COR-L47 (cell line): Measurements from ENCODE around the gene GOLGA2.
"Not testable (repeated sequence)": the region's sequence is repeated elsewhere in the genome, so short reads cannot be mapped to it uniquely, and the experiment has no call there.

Source experiments
- DNase-seq: peaks from one replicate; lab custom pipeline; 2025; lab: John Stamatoyannopoulos, UW

GOLGA2 gene

GRCh38 chr9:128292009-128292408 lies 16.2 kb upstream of the GOLGA2 start:
- no peak for DNase-seq

GRCh38 chr9:128288273-128289004 lies 12.6 kb upstream of the GOLGA2 start:
- DNase-seq = no peak

GRCh38 chr9:128286440-128286839 lies 10.6 kb upstream of the GOLGA2 start:
- DNase-seq = no peak

- DNase-seq = no peak
These were observed 9.4 kb upstream of the GOLGA2 start for GRCh38 chr9:128285033-128285784.

- DNase-seq = no peak
These were observed 6.7 kb upstream of the GOLGA2 start for GRCh38 chr9:128282500-128282899.

GRCh38 chr9:128280084-128280622 lies 4.3 kb upstream of the GOLGA2 start:
- DNase-seq = no peak

- DNase-seq = not testable (repeated sequence)
These were observed 3.6 kb upstream of the GOLGA2 start for GRCh38 chr9:128279088-128280073.

GRCh38 chr9:128276574-128277270 lies 915 bp upstream of the GOLGA2 start:
- DNase-seq = peak; percentile 8

- peak; percentile 100 for DNase-seq
These were observed 284 bp upstream of the GOLGA2 start, which contains the start of gene SWI5 for GRCh38 chr9:128276008-128276573. Gene SWI5 (plus strand): TSS chr9:128276276.

- no peak for DNase-seq
These were observed 1.6 kb downstream of the GOLGA2 start for GRCh38 chr9:128274245-128274644.

GRCh38 chr9:128271512-128271911 lies 4.3 kb downstream of the GOLGA2 start:
- no peak for DNase-seq

GRCh38 chr9:128271112-128271511 lies 4.7 kb downstream of the GOLGA2 start:
- no peak for DNase-seq

GRCh38 chr9:128266868-128267590 lies 8.8 kb downstream of the GOLGA2 start:
- no peak for DNase-seq

- DNase-seq = no peak
These were observed 10.4 kb downstream of the GOLGA2 start for GRCh38 chr9:128265348-128265847.

- DNase-seq = no peak
These were observed 13.1 kb downstream of the GOLGA2 start for GRCh38 chr9:128262687-128263086.

GRCh38 chr9:128260340-128260739 lies 15.5 kb downstream of the GOLGA2 start:
- DNase-seq = no peak

GRCh38 chr9:128259156-128259555 lies 16.7 kb downstream of the GOLGA2 start:
- no peak for DNase-seq

GRCh38 chr9:128258326-128258725 lies 17.5 kb downstream of the GOLGA2 start:
- no peak for DNase-seq

GRCh38 chr9:128257907-128258306 lies 17.9 kb downstream of the GOLGA2 start:
- DNase-seq = no peak
